GM21367 (cell line): ENCODE measurements around the gene VGLL4.
"Not testable (repeated sequence)": the region's sequence is repeated elsewhere in the genome, so short reads cannot be mapped to it uniquely, and the experiment has no call there.

Experiments
- ATAC-seq: cut with Tn5 transposase; IDR thresholded peaks from one replicate; pipeline ENCODE4 v1.9.1; 2021; ENCODE audit not compliant: unreplicated experiment

Gene VGLL4

DNA sequence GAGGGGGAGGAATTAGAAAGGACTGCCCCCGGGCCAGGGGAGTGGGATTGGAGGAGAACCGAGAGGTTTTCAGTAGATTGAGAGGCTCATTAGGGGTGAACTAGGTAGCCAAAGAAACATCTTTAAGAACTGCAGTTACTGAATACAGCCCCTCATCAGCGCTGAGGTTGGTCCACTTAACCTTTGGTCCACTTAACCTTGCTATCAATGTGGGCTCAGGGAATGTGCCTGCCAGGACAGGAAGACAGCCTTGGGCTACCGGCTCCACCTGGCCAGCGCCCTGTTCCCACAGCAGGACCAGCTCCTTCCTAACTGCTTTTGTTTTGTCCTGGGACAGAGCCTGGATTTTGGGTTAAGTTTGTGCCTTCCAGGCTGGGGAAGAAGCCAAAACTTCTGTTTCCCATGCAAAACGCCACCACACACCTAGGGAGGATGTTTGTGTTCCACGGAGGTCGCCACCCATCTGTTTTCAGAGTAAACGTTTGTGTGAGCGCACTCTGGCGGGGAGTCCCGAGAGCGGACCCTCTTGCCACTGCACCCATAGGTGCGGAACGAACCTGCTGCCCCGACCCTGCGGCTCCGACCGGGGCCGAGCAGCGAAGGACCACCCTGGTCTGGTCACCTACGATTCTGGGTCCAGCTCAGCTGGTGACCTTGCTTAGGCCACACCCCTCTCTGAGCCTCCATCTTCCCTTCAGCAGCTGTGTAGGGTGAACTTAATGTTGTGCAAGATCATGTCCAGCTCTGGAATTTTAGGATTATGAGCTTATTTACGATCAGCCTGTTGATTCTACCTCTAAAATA lies 107.4 kb downstream of the VGLL4 start:
- no peak for ATAC-seq

DNA sequence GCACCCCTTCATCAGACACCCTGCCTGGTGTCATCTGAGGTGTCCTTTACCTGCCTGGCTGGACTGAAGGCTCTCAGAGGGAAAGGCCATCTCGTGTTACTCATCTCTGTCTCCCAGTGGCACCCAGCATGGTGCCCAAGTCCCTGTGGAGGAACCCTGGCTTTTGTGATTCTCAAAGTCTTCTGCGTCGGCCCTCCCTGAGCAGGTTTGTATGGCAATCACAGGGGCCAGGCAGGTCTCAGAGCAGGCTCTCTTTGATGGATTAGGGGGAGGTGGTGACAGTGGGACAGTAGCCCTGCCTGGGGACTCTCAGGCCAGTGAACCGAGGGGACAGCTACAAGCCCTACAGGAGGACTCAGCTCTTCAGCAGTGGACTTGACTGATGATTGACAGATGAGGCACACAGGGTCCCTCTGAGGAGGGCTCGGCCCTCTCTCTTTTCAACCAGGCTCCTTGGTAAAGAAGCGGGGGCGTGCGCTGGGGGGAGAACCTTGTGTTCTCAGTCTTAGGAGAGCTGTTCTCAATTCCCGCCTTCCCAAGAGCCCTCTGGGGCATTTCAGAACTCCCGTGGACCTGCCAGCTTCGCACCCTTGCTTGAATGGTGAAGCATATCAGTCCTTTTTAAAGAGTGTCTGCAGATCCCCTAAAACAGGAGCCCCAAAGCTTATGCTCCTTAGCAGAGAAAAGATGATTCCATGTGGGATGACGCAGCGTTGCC lies 108.3 kb downstream of the VGLL4 start:
- ATAC-seq = no peak

- ATAC-seq = no peak
Observed at GRCh38 chr3:11534793-11535101, 109.0 kb downstream of the VGLL4 start.

DNA sequence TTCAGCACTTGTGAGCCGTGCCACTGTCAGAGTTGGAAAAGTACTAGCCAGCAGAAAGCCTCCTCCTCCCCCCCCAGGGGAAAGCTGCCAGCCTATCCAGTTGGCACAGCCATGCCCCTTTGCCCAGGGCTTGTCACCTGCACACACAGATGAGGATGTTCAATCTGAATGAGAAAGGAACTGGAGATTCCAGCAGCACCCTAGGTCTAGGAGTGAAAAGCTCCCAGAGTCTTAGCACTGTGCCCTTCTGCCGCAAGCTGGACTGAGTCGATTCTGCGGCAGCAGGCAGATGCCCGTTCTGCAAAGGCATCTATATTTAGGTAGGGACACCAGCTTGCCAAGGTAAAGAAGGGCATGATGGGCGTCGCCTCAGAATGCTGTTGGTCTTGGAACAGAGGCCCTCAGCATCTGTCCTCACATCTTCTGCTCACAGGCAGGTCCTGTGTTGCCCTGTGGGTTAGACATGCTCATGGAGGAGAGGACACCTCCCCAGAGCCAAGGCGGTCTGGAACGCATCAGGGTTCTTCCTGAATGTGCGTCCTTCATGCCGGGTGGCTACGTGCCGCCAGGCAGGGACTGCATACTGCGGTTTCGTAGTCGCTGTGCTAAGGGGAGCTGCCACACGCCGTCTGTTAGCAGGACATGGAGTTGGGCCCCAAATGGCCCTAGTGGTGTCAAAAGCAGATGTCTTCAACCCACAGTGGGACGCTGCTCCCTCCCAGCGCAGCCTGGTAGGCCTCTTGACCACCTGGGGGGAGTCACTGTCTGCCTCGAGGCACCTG lies 109.5 kb downstream of the VGLL4 start:
- ATAC-seq = no peak

GRCh38 chr3:11532931-11533391 lies 110.8 kb downstream of the VGLL4 start:
- ATAC-seq = no peak

GRCh38 chr3:11530153-11530721 lies 113.5 kb downstream of the VGLL4 start:
- ATAC-seq = no peak

DNA sequence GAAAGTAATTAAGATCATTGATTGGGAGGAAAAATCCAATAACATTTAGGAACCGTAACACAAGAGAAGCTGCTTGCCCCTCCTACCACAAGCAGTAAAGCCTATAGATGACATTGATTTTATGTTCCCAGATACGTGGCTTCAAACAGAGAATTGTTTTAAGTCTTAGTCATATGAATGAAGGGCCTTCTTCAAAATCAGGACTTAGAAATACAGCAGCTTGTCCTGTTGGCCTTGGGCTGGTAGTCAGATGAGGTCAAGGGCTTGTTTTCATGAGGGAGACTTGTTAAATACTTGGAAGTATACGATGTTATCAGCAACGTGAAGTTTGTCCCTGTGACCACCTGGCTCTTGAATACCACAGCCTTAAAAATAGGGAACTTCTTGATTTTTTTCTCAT lies 114.4 kb downstream of the VGLL4 start:
- no peak for ATAC-seq

DNA sequence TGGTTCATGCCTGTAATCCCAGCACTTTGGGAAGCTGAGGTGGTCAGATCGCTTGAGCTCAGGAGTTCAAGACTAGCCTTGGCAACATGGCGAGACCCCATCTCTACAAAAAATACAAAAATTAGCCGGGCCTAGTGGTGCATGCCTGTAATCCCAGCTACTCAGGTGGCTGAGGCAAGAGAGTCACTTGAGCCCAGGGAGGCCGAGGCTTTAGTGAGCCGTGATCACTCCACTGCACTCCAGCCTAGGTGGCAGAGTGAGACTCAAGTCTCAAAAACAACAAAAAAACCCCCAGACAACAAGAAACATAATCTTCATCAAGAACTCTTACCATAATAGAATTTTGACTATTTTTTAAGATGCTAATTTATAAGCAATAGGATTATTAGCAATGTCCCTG lies 117.6 kb downstream of the VGLL4 start:
- not testable (repeated sequence) for ATAC-seq

GRCh38 chr3:11523572-11524101 lies 120.1 kb downstream of the VGLL4 start:
- ATAC-seq = no peak

DNA sequence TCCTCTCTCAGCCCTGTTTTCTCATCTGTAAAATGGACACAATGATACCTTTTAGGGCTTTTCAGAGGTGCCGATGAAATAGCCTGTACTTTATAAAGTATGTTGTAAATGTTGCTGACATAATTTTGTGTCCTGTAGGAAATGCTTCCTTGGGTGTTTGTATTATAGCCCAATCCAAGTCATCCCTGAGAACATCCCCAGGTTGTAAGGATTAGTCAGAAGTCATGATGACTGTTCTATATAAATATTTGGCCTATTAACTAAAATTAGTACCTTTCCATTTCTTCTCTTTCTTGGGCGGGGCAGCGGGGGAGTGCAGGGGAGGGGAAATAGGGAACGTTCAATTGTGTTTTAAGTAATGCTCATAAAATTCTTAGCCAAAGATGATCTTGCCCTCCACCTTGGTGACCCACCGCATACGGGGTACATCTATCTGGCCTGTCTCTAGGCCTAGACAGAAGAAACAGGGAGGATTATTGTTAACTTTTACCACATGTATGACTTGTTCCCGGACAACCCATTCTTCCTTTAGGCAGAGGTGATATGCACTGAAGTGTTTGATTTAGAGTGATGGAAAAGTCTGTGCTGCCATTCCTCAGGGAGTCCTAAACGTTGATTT lies 120.7 kb downstream of the VGLL4 start:
- no peak for ATAC-seq

DNA sequence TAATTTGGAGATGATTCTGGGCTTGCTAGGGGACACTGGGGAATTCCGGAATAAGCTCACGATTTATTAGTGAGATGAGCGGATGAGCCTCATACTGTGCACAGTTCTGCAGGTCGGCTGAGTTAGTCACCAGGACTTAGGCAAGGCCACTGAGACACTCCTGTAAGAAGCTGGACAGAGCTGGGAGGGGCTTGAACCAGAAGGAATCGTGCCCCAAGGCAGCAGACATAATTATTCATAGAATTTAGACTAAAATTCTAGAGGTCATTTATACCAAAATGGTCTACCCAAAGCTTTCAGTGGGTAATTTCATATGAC lies 121.4 kb downstream of the VGLL4 start:
- no peak for ATAC-seq

DNA sequence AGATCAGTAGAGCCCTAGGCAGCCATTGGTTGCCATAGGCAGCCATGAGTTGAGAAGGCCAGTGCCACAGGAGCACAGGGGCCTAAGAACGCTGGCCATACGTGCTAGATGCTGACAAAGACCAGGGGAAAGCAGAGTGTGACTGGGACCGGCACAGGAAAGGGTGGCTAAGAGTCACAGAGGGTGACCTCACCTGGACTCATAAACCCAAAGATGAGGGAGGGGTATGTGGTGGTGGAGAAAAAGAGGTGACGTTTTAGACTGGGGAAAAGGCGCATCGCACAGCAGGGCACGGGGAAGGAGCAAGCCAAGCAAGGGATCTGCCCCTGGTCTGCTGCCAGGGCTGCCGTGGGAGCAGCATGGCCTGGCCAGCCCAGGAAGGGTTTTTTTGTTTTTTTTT lies 122.5 kb downstream of the VGLL4 start:
- no peak for ATAC-seq

DNA sequence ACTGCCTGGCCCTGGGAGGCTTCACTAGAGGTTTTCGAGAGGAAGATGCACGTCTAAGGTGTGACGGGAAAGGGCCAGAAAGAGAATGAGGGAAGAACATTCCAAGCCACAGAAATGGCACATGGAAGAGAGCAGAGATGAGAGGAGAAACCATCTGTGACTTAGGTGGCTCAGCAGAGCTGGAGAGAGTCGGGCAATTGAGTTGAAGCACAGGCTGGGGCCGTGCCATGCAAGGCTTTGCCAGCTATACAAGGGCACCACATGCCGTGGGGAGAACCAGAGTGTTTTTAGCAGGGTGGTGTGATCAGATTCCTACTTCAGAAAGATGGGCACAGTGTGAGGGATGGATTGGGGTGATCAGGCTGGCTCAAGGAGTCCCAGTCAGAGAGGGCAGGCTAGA lies 126.1 kb downstream of the VGLL4 start:
- ATAC-seq = no peak

DNA sequence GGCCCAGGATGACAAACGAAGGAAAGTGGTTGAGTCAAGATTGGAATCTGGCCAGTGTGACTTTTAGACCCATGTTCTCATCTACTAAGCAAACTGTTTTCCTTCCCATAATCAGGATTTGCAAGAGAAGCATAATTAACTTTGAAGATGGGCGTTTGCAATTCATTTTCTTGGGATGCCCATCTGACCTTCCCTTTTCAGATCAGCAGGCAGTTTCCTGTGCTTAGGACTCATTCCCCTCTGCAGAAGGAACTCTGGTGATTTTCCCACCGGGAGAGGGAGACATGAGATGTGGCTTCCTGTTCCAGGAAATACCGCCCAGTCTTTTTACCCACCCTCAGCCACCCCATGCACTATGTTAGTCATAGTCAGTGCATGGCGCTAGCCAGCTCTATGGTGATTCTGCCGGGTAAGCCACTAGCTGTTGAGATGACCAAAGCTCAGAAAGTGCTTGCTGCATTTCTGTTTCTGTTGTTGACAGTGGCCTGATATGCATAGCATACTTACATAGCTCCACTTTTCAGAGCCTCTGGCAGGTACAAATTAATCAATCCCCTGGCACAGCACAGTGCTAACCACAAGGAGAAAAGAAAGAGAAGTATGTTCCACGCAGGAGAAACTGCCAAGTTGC lies 129.4 kb downstream of the VGLL4 start:
- no peak for ATAC-seq

- no peak for ATAC-seq
Observed at GRCh38 chr3:11513817-11514135, 129.9 kb downstream of the VGLL4 start.

DNA sequence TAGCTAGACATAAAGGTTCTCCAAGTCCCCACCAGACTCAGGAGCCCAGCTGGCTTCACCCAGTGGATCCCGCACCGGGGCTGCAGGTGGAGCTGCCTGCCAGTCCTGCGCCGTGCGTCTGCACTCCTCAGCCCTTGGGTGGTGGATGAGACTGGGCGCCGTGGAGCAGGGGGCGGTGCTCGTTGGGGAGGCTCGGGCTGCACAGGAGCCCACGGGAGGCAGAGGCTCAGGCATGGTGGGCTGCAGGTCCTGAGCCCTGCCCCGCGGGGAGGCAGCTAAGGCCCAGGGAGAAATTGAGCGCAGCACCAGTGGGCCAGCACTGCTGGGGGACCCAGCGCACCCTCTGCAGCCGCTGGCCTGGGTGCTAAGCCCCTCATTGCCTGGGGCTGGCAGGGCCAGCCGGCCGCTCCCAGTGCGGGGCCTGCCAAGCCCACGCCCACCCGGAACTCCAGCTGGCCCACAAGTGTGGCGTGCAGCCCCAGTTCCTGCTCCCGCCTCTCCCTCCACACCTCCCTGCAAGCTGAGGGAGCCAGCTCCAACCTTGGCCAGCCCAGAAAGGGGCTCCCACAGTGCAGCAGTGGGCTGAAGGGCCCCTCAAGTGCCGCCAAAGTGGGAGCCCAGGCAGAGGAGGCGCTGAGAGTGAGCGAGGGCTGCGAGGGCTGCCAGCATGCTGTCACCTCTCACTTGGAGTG lies 130.4 kb downstream of the VGLL4 start:
- not testable (repeated sequence) for ATAC-seq

- ATAC-seq = not testable (repeated sequence)
Observed at GRCh38 chr3:11511606-11512005, 132.1 kb downstream of the VGLL4 start.

- no peak for ATAC-seq
Observed at GRCh38 chr3:11510356-11510755, 133.4 kb downstream of the VGLL4 start.

- ATAC-seq = no peak
Observed at GRCh38 chr3:11510001-11510340, 133.7 kb downstream of the VGLL4 start.
